Smooth muscle cell of bladder (primary cell): ENCODE results near the gene CUEDC1. TPM values are rescaled to one million over a fixed set of nuclear protein-coding genes. Genes with fewer than 3 reads are reported as not detected.

Experiments
- total RNA-seq: library from RNA; depleted of rRNA; stranded (reverse); fragments of >200 nt; gene quantifications from 2 replicates; pipeline ENCODE4 v1.2.3, GENCODE V29; 2014

Gene CUEDC1, protein sequence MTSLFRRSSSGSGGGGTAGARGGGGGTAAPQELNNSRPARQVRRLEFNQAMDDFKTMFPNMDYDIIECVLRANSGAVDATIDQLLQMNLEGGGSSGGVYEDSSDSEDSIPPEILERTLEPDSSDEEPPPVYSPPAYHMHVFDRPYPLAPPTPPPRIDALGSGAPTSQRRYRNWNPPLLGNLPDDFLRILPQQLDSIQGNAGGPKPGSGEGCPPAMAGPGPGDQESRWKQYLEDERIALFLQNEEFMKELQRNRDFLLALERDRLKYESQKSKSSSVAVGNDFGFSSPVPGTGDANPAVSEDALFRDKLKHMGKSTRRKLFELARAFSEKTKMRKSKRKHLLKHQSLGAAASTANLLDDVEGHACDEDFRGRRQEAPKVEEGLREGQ
- total RNA-seq: 8.1 and 12.1 TPM in 2 replicates

GRCh38 chr17:57955183-57955931 lies at the start of gene CUEDC1:
CUEDC1 (minus strand) TSS chr17:57955412; CDS start chr17:57885564, 69,848 bp downstream.

GRCh38 chr17:57987581-57988300 lies 32.5 kb upstream of the CUEDC1 start, which contains the start of gene VEZF1:
VEZF1 (minus strand) TSS chr17:57988254; CDS start chr17:57988111, 143 bp downstream.

DNA sequence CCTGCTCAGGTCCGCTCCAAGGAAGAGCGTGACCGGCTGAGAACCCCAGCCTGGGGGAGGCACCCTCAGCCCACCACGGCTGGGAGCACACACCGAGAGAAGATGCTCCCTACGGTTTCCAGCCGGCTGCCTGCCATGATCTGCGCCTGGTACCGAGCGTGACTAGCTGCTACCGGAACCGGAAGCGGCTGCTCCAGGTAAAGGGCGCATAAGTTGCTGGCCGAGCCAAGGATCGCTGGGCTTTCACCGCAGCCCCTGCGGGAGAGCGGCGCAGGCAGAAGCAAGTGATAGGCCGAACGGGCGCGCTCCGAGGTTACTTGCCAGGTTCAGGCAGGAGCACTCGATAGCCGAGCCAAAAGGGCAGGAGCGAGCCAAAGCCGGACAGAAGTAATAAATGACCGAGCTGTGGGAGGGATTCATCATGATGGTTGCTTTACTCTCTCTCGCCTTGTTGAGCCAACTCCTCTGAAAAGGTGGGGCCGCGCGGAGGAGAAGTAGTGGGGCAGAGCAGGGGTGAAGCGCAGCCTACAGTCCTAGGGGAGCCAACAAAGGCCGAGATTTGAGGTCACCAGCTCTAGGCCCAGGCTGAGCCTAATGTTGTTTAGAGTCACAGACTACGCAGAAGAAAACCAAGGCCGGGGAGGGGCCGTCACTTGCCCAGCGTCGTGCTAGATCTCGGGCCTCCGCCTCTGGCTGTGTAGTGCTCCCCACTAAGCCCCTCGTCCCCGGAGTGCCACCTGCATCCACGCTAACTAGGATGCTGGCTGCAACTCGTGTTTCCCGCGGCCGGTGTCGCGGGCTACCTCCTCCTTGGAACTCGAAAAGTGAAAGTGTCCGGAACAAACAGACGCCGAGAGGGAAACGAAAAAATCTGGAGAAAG lies 105.1 kb downstream of the CUEDC1 start, which contains the start of gene MRPS23:
Gene MRPS23 (minus strand): TSS at position 171 of the 881 bp plus-strand sequence. CDS start 34 bp downstream, at position 137.

Other genes with a start within 250 kb of the CUEDC1 start
- not detected in 2 replicates for gene CCDC182, start 210.1 kb downstream of the CUEDC1 start, total RNA-seq
- 20.2 and 36.1 TPM in 2 replicates for gene MRPS23, start 105.4 kb downstream of the CUEDC1 start, total RNA-seq
- 28.3 and 31.0 TPM in 2 replicates for gene VEZF1, start 32.8 kb upstream of the CUEDC1 start, total RNA-seq
- 372 and 373 TPM in 2 replicates for gene SRSF1, start 51.8 kb upstream of the CUEDC1 start, total RNA-seq
- gene DYNLL2, start 128.0 kb upstream of the CUEDC1 start, total RNA-seq: 16.8 and 30.3 TPM in 2 replicates
- not detected in 2 replicates for gene OR4D1, start 193.0 kb upstream of the CUEDC1 start, total RNA-seq
- gene OR4D2, start 211.6 kb upstream of the CUEDC1 start, total RNA-seq: not detected in 2 replicates
- not detected in 2 replicates for gene EPX, start 237.3 kb upstream of the CUEDC1 start, total RNA-seq